Esophagus (tissue), 2 donors: ENCODE results near the gene DHRS9. TPM values are rescaled to one million over a fixed set of nuclear protein-coding genes. Genes with fewer than 3 reads are reported as not detected.
A peak's percentile ranks its signal among the peaks of the same experiment; 100 is the strongest.

ENCODE experiments used
- H3K27ac ChIP-seq, 2 donors: one replicate each; pipeline ENCODE4 v1.5.1; 2013; ENCODE audit warnings: low read depth in 2 of 2, mild to moderate bottlenecking in 2 of 2, inconsistent platforms in 1 of 2, low read length in 1 of 2, moderate library complexity in 1 of 2
- H3K27me3 ChIP-seq, 2 donors: one replicate each; pipeline ENCODE4 v1.6.1; 2013; ENCODE audit warnings: low read length in 2 of 2, control low read depth in 1 of 2, mild to moderate bottlenecking in 1 of 2; ENCODE audit not compliant: insufficient read depth in 2 of 2, control insufficient read depth in 1 of 2
- H3K36me3 ChIP-seq, 2 donors: one replicate each; pipeline ENCODE4 v1.6.1; 2013; ENCODE audit warnings: low read length in 1 of 2; ENCODE audit not compliant: control insufficient read depth in 2 of 2, insufficient read depth in 2 of 2
- H3K4me1 ChIP-seq, 2 donors: one replicate each; pipeline ENCODE4 v1.6.1; 2013; ENCODE audit warnings: low read length in 1 of 2; ENCODE audit not compliant: control insufficient read depth in 2 of 2, insufficient read depth in 2 of 2
- H3K4me3 ChIP-seq, 2 donors: one replicate each; pipeline ENCODE4 v1.5.1; 2013; ENCODE audit warnings: low read length in 2 of 2, mild to moderate bottlenecking in 2 of 2, low read depth in 1 of 2, moderate library complexity in 1 of 2
- H3K9me3 ChIP-seq, 2 donors: one replicate each; pipeline ENCODE4 v1.6.1; 2013; ENCODE audit warnings: mild to moderate bottlenecking in 2 of 2, low read depth in 1 of 2, low read length in 1 of 2, moderate library complexity in 1 of 2; ENCODE audit not compliant: control insufficient read depth in 2 of 2, insufficient read depth in 1 of 2
- WGBS, 2 donors: extraction: QIAGEN DNeasy Blood & Tissue Kit; methylation state at CpG; one replicate each; pipeline ENCODE4 v1.1.7; 2013; 5-methylcytosine and 5-hydroxymethylcytosine counted together
- polyA plus RNA-seq, 2 donors: library from polyadenylated mRNA; stranded (reverse); fragments of 200-250 nt; gene quantifications; one replicate each; pipeline ENCODE4 v1.2.3, GENCODE V29; 2013
- donor health status: healthy with polysubstance abuse.
- donor health status: Bipolar disorder and iron deficiency.

The DHRS9 gene
- polyA plus RNA-seq, 2 donors, result 9.2 to 33.4 TPM

GRCh38 chr2:169036736-169037440 is 32.5 kb upstream of the DHRS9 start:
- no peak overlapping the region for H3K4me3 ChIP-seq
- peaks cover 0 to 3% of the 10 kb centered on the region in 2 donors for H3K9me3 ChIP-seq
- H3K4me1 ChIP-seq, result no peaks in the 10 kb centered on the region
- 71 to 72% methylated on average over 4 of the region's 4 CpGs for WGBS, 2 donors
- no peaks in the 10 kb centered on the region for H3K36me3 ChIP-seq
- H3K27me3 ChIP-seq, result no peaks in the 10 kb centered on the region
- H3K27ac ChIP-seq, result peak overlapping the region; percentile 65 to 69

- no peak overlapping the region for H3K4me3 ChIP-seq
- H3K27ac ChIP-seq, result no peak overlapping the region
- WGBS, 2 donors, result 42 to 67% methylated on average over 2 of the region's 2 CpGs
Observed at GRCh38 chr2:169038338-169038757, 31.0 kb upstream of the DHRS9 start.

GRCh38 chr2:169039702-169040101 is 29.7 kb upstream of the DHRS9 start:
- Histone ChIP-seq H3K9me3 (peaks cover 0 to 7% of the 10 kb centered on the region in 2 donors), H3K4me3 (no peak overlapping the region), H3K4me1 (no peaks in the 10 kb centered on the region), H3K36me3 (no peaks in the 10 kb centered on the region), H3K27ac (no peak overlapping the region), H3K27me3 (no peaks in the 10 kb centered on the region)
- 83 to 85% methylated on average over 4 of the region's 4 CpGs for WGBS, 2 donors

More at GRCh38 chr2:169038338-169038757, 31.0 kb upstream of the DHRS9 start:
- H3K9me3 ChIP-seq, result peaks cover 0 to 3% of the 10 kb centered on the region in 2 donors
- H3K4me1 ChIP-seq, result no peaks in the 10 kb centered on the region
- H3K27me3 ChIP-seq, result no peaks in the 10 kb centered on the region
- no peaks in the 10 kb centered on the region for H3K36me3 ChIP-seq

- H3K4me1 ChIP-seq, result no peaks in the 10 kb centered on the region
- WGBS, 2 donors, result 37 to 41% methylated on average over 1 of the region's 1 CpG
- no peaks in the 10 kb centered on the region for H3K27me3 ChIP-seq
- no peaks in the 10 kb centered on the region for H3K36me3 ChIP-seq
- H3K27ac ChIP-seq, result no peak overlapping the region
- peaks cover 0 to 5% of the 10 kb centered on the region in 2 donors for H3K9me3 ChIP-seq
- H3K4me3 ChIP-seq, result no peak overlapping the region
Observed at GRCh38 chr2:169041594-169041993, 27.8 kb upstream of the DHRS9 start.

- Histone ChIP-seq H3K36me3 (no peaks in the 10 kb centered on the region), H3K27ac (no peak overlapping the region)
Observed at GRCh38 chr2:169042856-169043255, 26.5 kb upstream of the DHRS9 start.

GRCh38 chr2:169046440-169047151 is 22.8 kb upstream of the DHRS9 start:
- H3K27me3 ChIP-seq, result no peaks in the 10 kb centered on the region
- peaks cover 0 to 8% of the 10 kb centered on the region in 2 donors for H3K9me3 ChIP-seq
- no peaks in the 10 kb centered on the region for H3K36me3 ChIP-seq
- peaks cover 0 to 4% of the 10 kb centered on the region in 2 donors for H3K4me1 ChIP-seq
- no peak overlapping the region for H3K27ac ChIP-seq
- WGBS, 2 donors, result 53 to 65% methylated on average over 4 of the region's 4 CpGs
- H3K4me3 ChIP-seq, result no peak overlapping the region

More at GRCh38 chr2:169042856-169043255, 26.5 kb upstream of the DHRS9 start:
- 89 to 94% methylated on average over 1 of the region's 1 CpG for WGBS, 2 donors
- Histone ChIP-seq H3K4me1 (peaks cover 0 to 4% of the 10 kb centered on the region in 2 donors), H3K27me3 (no peaks in the 10 kb centered on the region), H3K9me3 (peaks cover 0 to 8% of the 10 kb centered on the region in 2 donors), H3K4me3 (no peak overlapping the region)

GRCh38 chr2:169047256-169048250 is 21.8 kb upstream of the DHRS9 start:
- H3K9me3 ChIP-seq, result peaks cover 0 to 8% of the 10 kb centered on the region in 2 donors
- H3K4me3 ChIP-seq, result no peak overlapping the region
- no peak overlapping the region for H3K27ac ChIP-seq
- peaks cover 0 to 4% of the 10 kb centered on the region in 2 donors for H3K4me1 ChIP-seq
- WGBS, 2 donors, result 65 to 68% methylated on average over 2 of the region's 2 CpGs
- H3K27me3 ChIP-seq, result no peaks in the 10 kb centered on the region
- no peaks in the 10 kb centered on the region for H3K36me3 ChIP-seq

GRCh38 chr2:169049142-169049541 is 20.2 kb upstream of the DHRS9 start:
- H3K27me3 ChIP-seq, result no peaks in the 10 kb centered on the region
- no peaks in the 10 kb centered on the region for H3K36me3 ChIP-seq
- H3K27ac ChIP-seq, result no peak overlapping the region
- peaks cover 0 to 8% of the 10 kb centered on the region in 2 donors for H3K9me3 ChIP-seq
- peaks cover 0 to 4% of the 10 kb centered on the region in 2 donors for H3K4me1 ChIP-seq
- WGBS, 2 donors, result 73 to 74% methylated on average over 3 of the region's 3 CpGs
- no peak overlapping the region for H3K4me3 ChIP-seq
